DMS153 treated with DMSO at 0.1 percent for 48 hours (cell line): ENCODE results near the gene TBPL1.
A peak's percentile ranks its signal among the peaks of the same experiment; 100 is the strongest.

ENCODE experiments used
- DNase-seq: peaks from one replicate; lab custom pipeline; 2025; ENCODE audit not compliant: unreplicated experiment; lab: John Stamatoyannopoulos, UW

Gene TBPL1

GRCh38 chr6:134005800-134006199 is 52.8 kb downstream of the TBPL1 start:
- DNase-seq, result no peak

GRCh38 chr6:134007077-134007476 is 54.1 kb downstream of the TBPL1 start:
- peak; percentile 87 for DNase-seq

- DNase-seq, result no peak
These were observed 56.9 kb downstream of the TBPL1 start for GRCh38 chr6:134009876-134010275.

- DNase-seq, result no peak
These were observed 57.4 kb downstream of the TBPL1 start for GRCh38 chr6:134010400-134010799.

GRCh38 chr6:134010974-134011373 is 58.0 kb downstream of the TBPL1 start:
- DNase-seq, result no peak

GRCh38 chr6:134014588-134015137 is 61.6 kb downstream of the TBPL1 start:
- DNase-seq, result no peak

- DNase-seq, result no peak
These were observed 62.9 kb downstream of the TBPL1 start for GRCh38 chr6:134015719-134016557.

GRCh38 chr6:134016558-134016814 is 63.5 kb downstream of the TBPL1 start:
- no peak for DNase-seq

GRCh38 chr6:134020071-134020470 is 67.0 kb downstream of the TBPL1 start:
- DNase-seq, result no peak

GRCh38 chr6:134020543-134020942 is 67.5 kb downstream of the TBPL1 start:
- DNase-seq, result no peak

GRCh38 chr6:134020968-134021367 is 67.9 kb downstream of the TBPL1 start:
- DNase-seq, result no peak

GRCh38 chr6:134021396-134022122 is 68.5 kb downstream of the TBPL1 start:
- no peak for DNase-seq

GRCh38 chr6:134022650-134023049 is 69.6 kb downstream of the TBPL1 start:
- no peak for DNase-seq

GRCh38 chr6:134026597-134026996 is 73.6 kb downstream of the TBPL1 start:
- DNase-seq, result no peak

- no peak for DNase-seq
These were observed 75.4 kb downstream of the TBPL1 start for GRCh38 chr6:134028438-134028837.

GRCh38 chr6:134029495-134030455 is 76.8 kb downstream of the TBPL1 start:
- DNase-seq, result no peak

GRCh38 chr6:134031696-134032255 is 78.8 kb downstream of the TBPL1 start:
- DNase-seq, result no peak

GRCh38 chr6:134034478-134034877 is 81.5 kb downstream of the TBPL1 start:
- no peak for DNase-seq

GRCh38 chr6:134034961-134035822 is 82.2 kb downstream of the TBPL1 start:
- no peak for DNase-seq

GRCh38 chr6:134035823-134036296 is 82.8 kb downstream of the TBPL1 start:
- DNase-seq, result peak; percentile 79
